SK-N-SH (cell line): ENCODE data around the gene COPS3.

Source experiments
- ELF1 ChIP-seq: IDR thresholded peaks from 2 replicates; pipeline ENCODE4 v1.4.0; 2012
- EP300 ChIP-seq, 2 experiments: IDR thresholded peaks; 2 replicates each; pipeline versions ENCODE4 v1.4.0 to v1.6.1; 2012; ENCODE audit warnings: borderline replicate concordance in 1 of 2, low read depth in 1 of 2, low read length in 1 of 2
- EZH2phosphoT487 ChIP-seq: fragments of 200-600 bp; sonication (generic); IDR thresholded peaks from 2 replicates; pipeline ENCODE4 v1.6.1; 2017; ENCODE audit warnings: low read depth, mixed run types, mild to moderate bottlenecking, antibody characterized with exemption, moderate library complexity, borderline replicate concordance
- NRF1 ChIP-seq: IDR thresholded peaks from 2 replicates; pipeline ENCODE4 v1.6.1; 2012; ENCODE audit warnings: low read depth, mild to moderate bottlenecking, low read length
- POLR2AphosphoS5 ChIP-seq: IDR thresholded peaks from 2 replicates; pipeline ENCODE4 v1.6.1; 2012; ENCODE audit warnings: low read depth, low read length
- RCOR1 ChIP-seq: fragments of 150-350 bp; IDR thresholded peaks from 2 replicates; pipeline ENCODE4 v1.6.1; 2017; ENCODE audit warnings: antibody characterized with exemption, low read length
- SIN3A ChIP-seq: IDR thresholded peaks from 2 replicates; pipeline ENCODE4 v1.6.1; 2012; ENCODE audit warnings: low read depth, mild to moderate bottlenecking, low read length, moderate library complexity, borderline replicate concordance
- SMC3 ChIP-seq: IDR thresholded peaks from 2 replicates; pipeline ENCODE4 v1.6.1; 2012; ENCODE audit warnings: low read depth, low read length, improper control_type of control experiment
- TCF12 ChIP-seq: IDR thresholded peaks from 2 replicates; pipeline ENCODE4 v1.4.0; 2012
- TF ChIP-seq, protein P1 (sequence below): fragments of 200-600 bp; sonication (generic); IDR thresholded peaks from 2 replicates; pipeline ENCODE4 v1.6.1; 2017; ENCODE audit warnings: antibody characterized with exemption, mild to moderate bottlenecking, moderate library complexity
- TF ChIP-seq, protein P2 (sequence below): IDR thresholded peaks from 2 replicates; pipeline ENCODE4 v1.4.0; 2012; ENCODE audit warnings: low read depth

DNA sequence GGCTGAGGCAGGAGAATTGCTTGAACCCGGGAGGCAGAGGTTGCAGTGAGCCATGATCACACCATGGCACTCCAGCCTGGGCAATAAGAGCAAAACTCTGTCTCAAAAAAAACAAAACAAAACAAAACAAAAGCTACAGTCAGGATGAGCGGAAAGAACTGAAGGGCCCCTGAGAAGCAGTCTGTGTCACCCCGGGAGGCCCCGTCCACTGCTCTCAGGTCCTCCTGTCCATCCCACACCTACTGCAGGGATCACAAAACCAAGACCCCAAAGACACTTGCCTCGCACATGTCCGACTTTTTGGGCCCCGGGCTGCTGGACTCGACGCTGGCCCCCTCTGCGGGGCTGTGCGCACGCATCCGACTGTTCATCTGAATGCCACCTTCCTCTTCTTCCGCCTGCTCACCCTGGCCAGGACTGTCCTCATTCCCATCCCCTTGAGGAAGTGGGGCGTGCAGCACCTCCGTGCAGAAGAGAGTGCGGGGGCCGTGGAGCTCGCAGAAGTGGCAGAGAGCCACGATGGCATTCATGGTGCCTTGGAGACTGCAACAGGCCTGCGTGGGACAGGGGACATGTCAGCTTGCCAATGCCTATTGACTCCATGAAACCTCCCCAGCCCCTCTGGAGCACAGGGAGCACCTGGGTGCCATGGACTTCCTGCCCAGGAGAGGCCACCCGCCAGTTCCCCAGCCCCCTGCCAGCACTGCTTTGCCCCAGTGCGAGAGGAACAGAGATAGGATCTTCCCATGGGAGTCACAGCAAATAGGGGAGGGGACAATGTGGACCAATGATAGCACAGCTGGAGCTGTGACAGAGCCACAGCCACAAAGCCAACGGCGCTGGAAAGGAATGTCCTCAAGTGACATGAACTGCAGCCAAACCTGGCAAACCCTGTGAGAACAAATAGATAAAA lies 53.2 kb downstream of the COPS3 start:
- TF ChIP-seq TCF12 (no peak), EZH2phosphoT487 (no peak), POLR2AphosphoS5 (no peak), NRF1 (no peak), SIN3A (no peak), ELF1 (no peak), SMC3 (no peak), EP300 (IDR thresholded peaks at IDR 0.05; ENCODE audit: borderline replicate concordance in 1 of 2, low read depth in 1 of 2, low read length in 1 of 2) (no peak), RCOR1 (no peak)
- TF ChIP-seq, protein P1, sequence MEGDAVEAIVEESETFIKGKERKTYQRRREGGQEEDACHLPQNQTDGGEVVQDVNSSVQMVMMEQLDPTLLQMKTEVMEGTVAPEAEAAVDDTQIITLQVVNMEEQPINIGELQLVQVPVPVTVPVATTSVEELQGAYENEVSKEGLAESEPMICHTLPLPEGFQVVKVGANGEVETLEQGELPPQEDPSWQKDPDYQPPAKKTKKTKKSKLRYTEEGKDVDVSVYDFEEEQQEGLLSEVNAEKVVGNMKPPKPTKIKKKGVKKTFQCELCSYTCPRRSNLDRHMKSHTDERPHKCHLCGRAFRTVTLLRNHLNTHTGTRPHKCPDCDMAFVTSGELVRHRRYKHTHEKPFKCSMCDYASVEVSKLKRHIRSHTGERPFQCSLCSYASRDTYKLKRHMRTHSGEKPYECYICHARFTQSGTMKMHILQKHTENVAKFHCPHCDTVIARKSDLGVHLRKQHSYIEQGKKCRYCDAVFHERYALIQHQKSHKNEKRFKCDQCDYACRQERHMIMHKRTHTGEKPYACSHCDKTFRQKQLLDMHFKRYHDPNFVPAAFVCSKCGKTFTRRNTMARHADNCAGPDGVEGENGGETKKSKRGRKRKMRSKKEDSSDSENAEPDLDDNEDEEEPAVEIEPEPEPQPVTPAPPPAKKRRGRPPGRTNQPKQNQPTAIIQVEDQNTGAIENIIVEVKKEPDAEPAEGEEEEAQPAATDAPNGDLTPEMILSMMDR, result no peak
- TF ChIP-seq, protein P2, sequence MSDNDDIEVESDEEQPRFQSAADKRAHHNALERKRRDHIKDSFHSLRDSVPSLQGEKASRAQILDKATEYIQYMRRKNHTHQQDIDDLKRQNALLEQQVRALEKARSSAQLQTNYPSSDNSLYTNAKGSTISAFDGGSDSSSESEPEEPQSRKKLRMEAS, result no peak
